ENCODE data around the gene NKTR.

DNA sequence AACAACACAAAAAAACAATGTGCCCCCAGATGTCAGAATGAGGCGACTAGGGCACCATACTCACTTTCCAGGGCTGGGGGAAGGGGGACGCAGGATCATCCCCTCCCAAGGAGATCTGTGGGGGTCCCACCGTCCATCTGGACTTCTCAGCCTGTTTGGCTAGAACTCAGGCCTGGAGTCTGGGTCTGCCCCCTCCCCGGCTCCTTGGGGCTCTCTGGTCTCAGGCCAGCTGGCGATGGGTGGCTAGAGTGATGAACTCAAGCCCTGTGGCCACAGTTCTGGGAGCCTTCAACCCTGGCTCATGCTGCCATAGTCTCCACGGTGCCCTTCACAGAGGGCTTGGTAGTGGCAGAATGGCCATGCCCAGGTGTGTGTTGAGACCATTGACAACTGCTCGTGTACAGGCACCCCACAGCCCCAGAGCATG is 66.6 kb downstream of the NKTR start:
- TF ChIP-seq, protein P1, sequence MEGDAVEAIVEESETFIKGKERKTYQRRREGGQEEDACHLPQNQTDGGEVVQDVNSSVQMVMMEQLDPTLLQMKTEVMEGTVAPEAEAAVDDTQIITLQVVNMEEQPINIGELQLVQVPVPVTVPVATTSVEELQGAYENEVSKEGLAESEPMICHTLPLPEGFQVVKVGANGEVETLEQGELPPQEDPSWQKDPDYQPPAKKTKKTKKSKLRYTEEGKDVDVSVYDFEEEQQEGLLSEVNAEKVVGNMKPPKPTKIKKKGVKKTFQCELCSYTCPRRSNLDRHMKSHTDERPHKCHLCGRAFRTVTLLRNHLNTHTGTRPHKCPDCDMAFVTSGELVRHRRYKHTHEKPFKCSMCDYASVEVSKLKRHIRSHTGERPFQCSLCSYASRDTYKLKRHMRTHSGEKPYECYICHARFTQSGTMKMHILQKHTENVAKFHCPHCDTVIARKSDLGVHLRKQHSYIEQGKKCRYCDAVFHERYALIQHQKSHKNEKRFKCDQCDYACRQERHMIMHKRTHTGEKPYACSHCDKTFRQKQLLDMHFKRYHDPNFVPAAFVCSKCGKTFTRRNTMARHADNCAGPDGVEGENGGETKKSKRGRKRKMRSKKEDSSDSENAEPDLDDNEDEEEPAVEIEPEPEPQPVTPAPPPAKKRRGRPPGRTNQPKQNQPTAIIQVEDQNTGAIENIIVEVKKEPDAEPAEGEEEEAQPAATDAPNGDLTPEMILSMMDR (optimal IDR thresholded peaks at IDR 0.05 in 1 of 3, IDR thresholded peaks at IDR 0.05 in 1 of 3, conservative IDR thresholded peaks at IDR 0.05 in 1 of 3; ENCODE audit: extremely low read depth in 1 of 3, insufficient read depth in 2 of 3, low read length in 3 of 3) = no peak
- TF ChIP-seq EZH2 (IDR thresholded peaks at IDR 0.05; ENCODE audit: low read length) = no peak

Data from keratinocyte (primary cell).